Measurements from ENCODE around the gene PARVG.

- TF ChIP-seq, protein P1, sequence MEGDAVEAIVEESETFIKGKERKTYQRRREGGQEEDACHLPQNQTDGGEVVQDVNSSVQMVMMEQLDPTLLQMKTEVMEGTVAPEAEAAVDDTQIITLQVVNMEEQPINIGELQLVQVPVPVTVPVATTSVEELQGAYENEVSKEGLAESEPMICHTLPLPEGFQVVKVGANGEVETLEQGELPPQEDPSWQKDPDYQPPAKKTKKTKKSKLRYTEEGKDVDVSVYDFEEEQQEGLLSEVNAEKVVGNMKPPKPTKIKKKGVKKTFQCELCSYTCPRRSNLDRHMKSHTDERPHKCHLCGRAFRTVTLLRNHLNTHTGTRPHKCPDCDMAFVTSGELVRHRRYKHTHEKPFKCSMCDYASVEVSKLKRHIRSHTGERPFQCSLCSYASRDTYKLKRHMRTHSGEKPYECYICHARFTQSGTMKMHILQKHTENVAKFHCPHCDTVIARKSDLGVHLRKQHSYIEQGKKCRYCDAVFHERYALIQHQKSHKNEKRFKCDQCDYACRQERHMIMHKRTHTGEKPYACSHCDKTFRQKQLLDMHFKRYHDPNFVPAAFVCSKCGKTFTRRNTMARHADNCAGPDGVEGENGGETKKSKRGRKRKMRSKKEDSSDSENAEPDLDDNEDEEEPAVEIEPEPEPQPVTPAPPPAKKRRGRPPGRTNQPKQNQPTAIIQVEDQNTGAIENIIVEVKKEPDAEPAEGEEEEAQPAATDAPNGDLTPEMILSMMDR (IDR thresholded peaks at IDR 0.05; ENCODE audit: insufficient read depth, low read length, poor library complexity, severe bottlenecking): no peak
- no peak for TF ChIP-seq EZH2phosphoT487 (conservative IDR thresholded peaks at IDR 0.05; ENCODE audit: low read length)
Observed at GRCh38 chr22:44136112-44136511, 44.6 kb upstream of the PARVG start.

Measured in SU-DHL-6 (cell line).